ENCODE results near the gene MED25. TPM values are rescaled to one million over a fixed set of nuclear protein-coding genes. Genes with fewer than 3 reads are reported as not detected.

The MED25 gene
- total RNA-seq, 2 experiments from 2014 or later = 35.7 to 38.7 TPM

DNA sequence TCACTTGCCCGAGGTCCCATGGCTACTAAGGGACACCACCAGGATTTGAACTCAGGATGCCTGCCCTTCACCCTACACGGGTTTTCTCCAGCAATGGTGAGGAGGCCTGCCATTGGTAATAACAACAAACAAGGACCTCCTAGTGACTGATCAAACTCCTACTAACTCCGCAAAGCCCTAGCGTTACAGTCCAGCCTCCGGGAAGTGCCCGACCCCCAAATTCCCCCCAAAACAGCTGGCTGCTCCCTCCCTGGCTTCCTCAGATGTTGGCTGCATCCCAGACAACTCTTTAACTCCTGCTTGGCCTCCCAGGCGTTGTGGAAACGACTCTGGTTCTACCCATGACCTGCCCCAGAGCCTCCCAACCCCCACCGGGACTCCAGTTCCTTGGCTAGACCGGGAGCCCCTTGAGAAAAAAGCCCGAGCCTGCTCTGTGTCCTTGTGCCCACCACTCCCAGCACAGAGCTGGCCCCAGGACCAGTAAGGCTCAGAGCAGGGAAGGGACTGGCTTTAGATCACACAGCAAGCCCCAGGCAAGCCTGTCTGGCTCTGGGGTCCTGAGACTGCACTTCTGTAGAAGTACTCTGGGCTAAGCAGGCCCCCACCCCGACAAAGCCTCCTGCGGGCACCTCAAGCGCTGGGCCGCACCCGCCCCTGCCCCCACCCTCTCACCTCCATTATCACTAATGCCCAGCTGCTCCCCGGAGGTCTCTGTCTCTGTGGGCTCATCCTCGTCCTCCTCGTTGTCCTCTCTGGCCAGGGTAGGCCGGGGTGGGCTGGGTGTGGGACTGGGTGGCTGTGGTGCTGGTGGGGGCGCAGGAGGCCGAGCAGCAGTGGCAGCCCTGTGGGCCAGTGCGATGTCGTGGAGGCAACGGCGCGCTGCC is 54.4 kb downstream of the MED25 start:
- Mint-ChIP-seq H3K36me3 (ENCODE audit: low read depth) (peaks cover 3% of the 10 kb centered on the region), H3K4me1 (ENCODE audit: low read depth) (peaks cover 28% of the 10 kb centered on the region), H3K4me3 (no peak overlapping the region), H3K9me3 (no peaks in the 10 kb centered on the region), H3K27ac (no peak overlapping the region), H3K27me3 (no peaks in the 10 kb centered on the region)
- ATAC-seq (no peak), DNase-seq (no peak)
- ChIA-PET CTCF (no interaction called here), POLR2A (interaction anchor here (0.7 to 2.1 kb wide), 2 partner anchors 21 to 42 kb away, joined by 3 to 6 read pairs; partner anchors contain the start of gene PTOV1)
- TF ChIP-seq, protein P1, sequence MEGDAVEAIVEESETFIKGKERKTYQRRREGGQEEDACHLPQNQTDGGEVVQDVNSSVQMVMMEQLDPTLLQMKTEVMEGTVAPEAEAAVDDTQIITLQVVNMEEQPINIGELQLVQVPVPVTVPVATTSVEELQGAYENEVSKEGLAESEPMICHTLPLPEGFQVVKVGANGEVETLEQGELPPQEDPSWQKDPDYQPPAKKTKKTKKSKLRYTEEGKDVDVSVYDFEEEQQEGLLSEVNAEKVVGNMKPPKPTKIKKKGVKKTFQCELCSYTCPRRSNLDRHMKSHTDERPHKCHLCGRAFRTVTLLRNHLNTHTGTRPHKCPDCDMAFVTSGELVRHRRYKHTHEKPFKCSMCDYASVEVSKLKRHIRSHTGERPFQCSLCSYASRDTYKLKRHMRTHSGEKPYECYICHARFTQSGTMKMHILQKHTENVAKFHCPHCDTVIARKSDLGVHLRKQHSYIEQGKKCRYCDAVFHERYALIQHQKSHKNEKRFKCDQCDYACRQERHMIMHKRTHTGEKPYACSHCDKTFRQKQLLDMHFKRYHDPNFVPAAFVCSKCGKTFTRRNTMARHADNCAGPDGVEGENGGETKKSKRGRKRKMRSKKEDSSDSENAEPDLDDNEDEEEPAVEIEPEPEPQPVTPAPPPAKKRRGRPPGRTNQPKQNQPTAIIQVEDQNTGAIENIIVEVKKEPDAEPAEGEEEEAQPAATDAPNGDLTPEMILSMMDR (IDR thresholded peaks at IDR 0.05) = no peak
- intact Hi-C loops (cut with micrococcal nuclease) = loop anchor here (10.0 kb wide), 1 partner anchor 52 kb away; the partner anchor contains the start of genes ATF5 and NUP62

DNA sequence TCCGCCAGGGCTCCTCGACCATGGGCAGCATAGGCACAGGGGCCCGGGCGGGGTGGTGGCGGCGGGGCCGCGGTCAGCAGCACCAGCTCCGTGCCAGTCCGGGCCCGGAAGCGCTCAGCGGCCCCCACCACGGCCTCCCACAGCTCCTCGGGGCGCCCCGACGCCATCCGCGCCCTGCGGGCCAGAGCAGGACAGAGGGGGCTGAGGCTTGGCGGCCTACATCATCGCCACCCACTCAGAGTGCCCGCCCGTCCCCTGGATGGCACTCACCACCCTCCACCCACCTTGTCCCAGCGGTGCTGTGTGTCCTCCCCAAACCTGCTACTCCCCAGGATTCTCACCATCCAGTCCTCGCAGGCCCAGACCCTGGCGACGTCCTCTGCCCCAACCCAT is 55.0 kb downstream of the MED25 start:
- intact Hi-C loops (cut with micrococcal nuclease) = loop anchor here (10.0 kb wide), 1 partner anchor 52 kb away; the partner anchor contains the start of genes ATF5 and NUP62
- Mint-ChIP-seq H3K27ac (no peak overlapping the region), H3K36me3 (ENCODE audit: low read depth) (peaks cover 5% of the 10 kb centered on the region), H3K27me3 (no peaks in the 10 kb centered on the region), H3K4me1 (ENCODE audit: low read depth) (peaks cover 27% of the 10 kb centered on the region), H3K4me3 (no peak overlapping the region), H3K9me3 (no peaks in the 10 kb centered on the region)
- DNase-seq (no peak), ATAC-seq (no peak)
- CTCF ChIA-PET = no interaction called here
- POLR2A ChIA-PET = interaction anchor here (0.7 kb wide), 1 partner anchor 42 kb away, joined by 3 read pairs; no protein-coding TSS in a partner anchor
- TF ChIP-seq, protein P1 (IDR thresholded peaks at IDR 0.05) = no peak

DNA sequence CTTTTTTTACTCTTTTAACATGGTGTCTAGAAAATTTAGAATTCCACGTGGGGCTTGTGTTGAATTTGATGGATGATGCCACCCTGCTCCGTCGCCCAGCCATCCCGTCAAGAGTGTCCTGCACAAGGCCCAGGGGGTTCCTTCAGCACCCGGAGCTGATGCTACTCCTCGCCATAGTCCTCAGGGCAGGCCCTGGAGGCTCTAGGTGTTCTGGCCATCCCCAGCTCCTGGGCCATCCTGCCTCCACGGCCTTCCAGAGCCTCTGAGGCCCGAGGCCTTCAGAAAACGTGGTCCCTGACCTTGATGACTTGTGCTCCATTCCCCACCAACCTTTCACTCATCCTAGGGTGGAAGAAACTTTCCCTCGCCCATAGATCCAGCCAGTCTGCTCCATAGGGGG is 55.7 kb downstream of the MED25 start:
- TF ChIP-seq, protein P1 (IDR thresholded peaks at IDR 0.05) = no peak
- Mint-ChIP-seq H3K4me3 (no peak overlapping the region), H3K27me3 (no peaks in the 10 kb centered on the region), H3K27ac (no peak overlapping the region), H3K4me1 (ENCODE audit: low read depth) (peaks cover 26% of the 10 kb centered on the region), H3K36me3 (ENCODE audit: low read depth) (peaks cover 7% of the 10 kb centered on the region), H3K9me3 (no peaks in the 10 kb centered on the region)
- no peak for DNase-seq
- intact Hi-C loops (cut with micrococcal nuclease) = loop anchor here (10.0 kb wide), 1 partner anchor 51 kb away; the partner anchor contains the start of genes ATF5 and NUP62
- ChIA-PET CTCF (no interaction called here), POLR2A (no interaction called here)
- no peak for ATAC-seq

DNA sequence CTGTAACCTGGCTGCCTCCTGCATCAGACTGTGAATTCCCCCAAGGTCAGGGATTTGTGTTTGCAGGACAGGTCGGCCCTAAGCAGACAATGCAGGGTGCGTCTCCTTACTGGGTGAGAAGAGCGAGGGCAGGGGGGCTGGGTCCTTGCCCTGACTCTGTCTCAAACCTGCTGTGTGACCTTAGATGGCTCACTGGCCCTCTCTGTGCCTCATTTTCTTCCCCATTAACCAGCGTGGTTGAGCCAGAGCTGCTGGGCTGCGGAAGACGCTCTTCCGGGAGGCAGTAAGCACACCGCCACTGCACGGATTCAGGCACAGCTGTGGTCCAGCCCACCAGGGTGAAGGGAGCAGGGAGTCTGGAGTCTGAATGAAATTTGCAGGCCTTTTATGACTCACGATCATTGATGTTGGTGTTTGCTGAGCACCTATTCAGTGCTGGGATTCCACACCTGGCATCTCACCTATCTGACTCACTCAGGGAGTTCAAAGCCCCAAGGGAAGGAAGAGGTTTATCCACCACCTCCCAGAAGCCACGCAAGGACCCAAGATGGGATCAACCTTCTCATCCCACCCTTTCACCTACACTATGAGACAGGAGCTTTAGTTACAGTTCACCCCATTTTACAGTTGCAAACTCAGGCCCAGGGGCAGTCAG is 56.5 kb downstream of the MED25 start:
- intact Hi-C loops (cut with micrococcal nuclease) = loop anchor here (10.0 kb wide), 1 partner anchor 50 kb away; the partner anchor contains the start of genes ATF5 and NUP62
- H3K9me3 Mint-ChIP-seq = no peaks in the 10 kb centered on the region
- TF ChIP-seq, protein P1 (IDR thresholded peaks at IDR 0.05) = no peak
- CTCF ChIA-PET = no interaction called here
- no peaks in the 10 kb centered on the region for H3K27me3 Mint-ChIP-seq
- POLR2A ChIA-PET = interaction anchor here (0.7 to 2.4 kb wide), 3 partner anchors 14 to 64 kb away, joined by 3 to 9 read pairs (median 4); no protein-coding TSS in a partner anchor
- peaks cover 30% of the 10 kb centered on the region for H3K4me1 Mint-ChIP-seq (ENCODE audit: low read depth)
- no peak overlapping the region for H3K4me3 Mint-ChIP-seq
- DNase-seq = no peak
- ATAC-seq = no peak
- H3K36me3 Mint-ChIP-seq (ENCODE audit: low read depth) = peaks cover 11% of the 10 kb centered on the region
- peak overlapping the region; percentile 32 for H3K27ac Mint-ChIP-seq
